SIG-M5 treated with dmso at 0.1 percent for 504 hours (cell line): ENCODE results near the gene RETREG1.
"Not testable (repeated sequence)": the region's sequence is repeated elsewhere in the genome, so short reads cannot be mapped to it uniquely, and the experiment has no call there.

Experiments
- DNase-seq: peaks from one replicate; lab custom pipeline; 2025; ENCODE audit not compliant: unreplicated experiment; lab: John Stamatoyannopoulos, UW

Gene RETREG1

DNA sequence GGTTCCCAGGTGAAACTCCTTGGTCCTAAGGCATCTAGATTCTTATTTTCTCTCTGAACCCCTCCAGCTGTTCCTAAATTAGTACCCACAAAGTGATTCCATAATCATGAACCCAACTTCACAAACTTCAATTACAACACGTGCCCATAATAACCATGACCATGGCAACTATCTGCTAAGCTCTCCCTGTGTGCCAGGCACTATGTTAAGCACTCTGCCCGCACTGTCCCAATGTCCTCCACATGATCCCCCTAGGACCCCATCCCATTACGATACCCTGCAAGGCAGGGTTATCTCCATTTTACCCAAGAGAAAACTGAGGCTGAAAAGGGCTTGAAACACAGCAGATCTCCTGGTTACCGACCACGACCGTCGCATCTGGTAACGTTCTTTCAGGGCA is 125.9 kb downstream of the RETREG1 start:
- DNase-seq, result no peak

GRCh38 chr5:16489322-16489791 is 127.4 kb downstream of the RETREG1 start:
- DNase-seq, result peak; percentile 58

- no peak for DNase-seq
Measured at GRCh38 chr5:16487456-16487855, 129.3 kb downstream of the RETREG1 start.

GRCh38 chr5:16486711-16487111 is 130.1 kb downstream of the RETREG1 start:
- DNase-seq, result no peak

DNA sequence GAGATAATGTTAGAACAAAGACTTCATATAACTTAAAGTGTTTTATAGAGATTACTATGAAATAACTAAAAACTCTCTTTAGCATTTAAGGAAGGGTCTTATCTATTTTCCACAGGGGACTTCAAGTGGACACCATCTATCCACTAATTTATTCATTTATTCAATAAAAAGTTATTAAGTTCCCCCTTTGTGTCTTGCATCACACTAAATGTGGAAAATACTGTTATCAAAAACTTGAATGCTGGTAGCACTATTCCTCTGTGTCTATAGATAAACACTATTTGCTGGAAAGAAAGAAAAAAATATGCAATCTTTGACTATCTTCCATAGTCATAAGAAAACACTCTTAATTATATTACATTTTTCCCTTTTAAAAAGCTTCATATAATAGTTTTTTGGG is 131.1 kb downstream of the RETREG1 start:
- no peak for DNase-seq

GRCh38 chr5:16484081-16484480 is 132.7 kb downstream of the RETREG1 start:
- DNase-seq, result no peak

GRCh38 chr5:16483361-16483760 is 133.4 kb downstream of the RETREG1 start:
- DNase-seq, result no peak

GRCh38 chr5:16482891-16483290 is 133.9 kb downstream of the RETREG1 start:
- DNase-seq, result no peak

- DNase-seq, result no peak
Measured at GRCh38 chr5:16480821-16481538, 135.8 kb downstream of the RETREG1 start.

GRCh38 chr5:16480144-16480543 is 136.7 kb downstream of the RETREG1 start:
- DNase-seq, result no peak

- DNase-seq, result no peak
Measured at GRCh38 chr5:16477541-16477940, 139.3 kb downstream of the RETREG1 start.

DNA sequence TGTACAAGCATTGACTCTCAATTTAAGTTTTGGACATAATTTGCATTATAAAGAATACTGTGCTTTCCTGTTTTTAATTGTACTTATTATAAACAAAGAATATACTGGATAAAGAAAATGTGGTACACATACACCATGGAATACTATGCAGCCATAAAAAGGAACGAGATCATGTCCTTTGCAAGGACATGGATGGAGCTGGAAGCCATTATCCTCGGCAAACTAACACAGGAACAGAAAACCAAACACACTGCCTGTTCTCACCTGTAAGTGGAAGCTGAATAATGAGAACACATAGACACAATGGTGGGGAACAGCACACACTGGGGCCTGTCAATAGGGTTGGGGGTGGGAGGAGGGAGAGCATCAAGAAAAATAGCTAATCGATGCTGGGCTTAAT is 140.4 kb downstream of the RETREG1 start:
- DNase-seq, result not testable (repeated sequence)

DNA sequence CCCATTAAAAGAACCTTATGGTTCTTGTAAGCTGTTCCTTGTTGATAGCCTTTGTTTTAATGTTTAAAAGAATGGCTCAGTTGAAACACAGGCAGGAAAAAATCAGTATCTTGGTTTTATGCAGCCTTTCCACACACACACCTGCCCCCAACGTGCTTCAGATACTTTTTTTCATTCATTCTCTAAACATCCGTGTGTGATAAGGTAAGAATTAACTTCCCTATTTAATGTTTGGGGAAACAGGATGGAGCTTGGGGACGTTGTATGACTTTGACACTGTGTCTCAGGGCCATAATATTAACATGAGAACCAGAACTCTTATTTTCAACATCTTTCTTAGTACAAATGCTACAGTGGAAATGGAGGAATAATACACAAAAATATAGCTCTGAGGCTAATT is 145.4 kb downstream of the RETREG1 start:
- DNase-seq, result no peak

DNA sequence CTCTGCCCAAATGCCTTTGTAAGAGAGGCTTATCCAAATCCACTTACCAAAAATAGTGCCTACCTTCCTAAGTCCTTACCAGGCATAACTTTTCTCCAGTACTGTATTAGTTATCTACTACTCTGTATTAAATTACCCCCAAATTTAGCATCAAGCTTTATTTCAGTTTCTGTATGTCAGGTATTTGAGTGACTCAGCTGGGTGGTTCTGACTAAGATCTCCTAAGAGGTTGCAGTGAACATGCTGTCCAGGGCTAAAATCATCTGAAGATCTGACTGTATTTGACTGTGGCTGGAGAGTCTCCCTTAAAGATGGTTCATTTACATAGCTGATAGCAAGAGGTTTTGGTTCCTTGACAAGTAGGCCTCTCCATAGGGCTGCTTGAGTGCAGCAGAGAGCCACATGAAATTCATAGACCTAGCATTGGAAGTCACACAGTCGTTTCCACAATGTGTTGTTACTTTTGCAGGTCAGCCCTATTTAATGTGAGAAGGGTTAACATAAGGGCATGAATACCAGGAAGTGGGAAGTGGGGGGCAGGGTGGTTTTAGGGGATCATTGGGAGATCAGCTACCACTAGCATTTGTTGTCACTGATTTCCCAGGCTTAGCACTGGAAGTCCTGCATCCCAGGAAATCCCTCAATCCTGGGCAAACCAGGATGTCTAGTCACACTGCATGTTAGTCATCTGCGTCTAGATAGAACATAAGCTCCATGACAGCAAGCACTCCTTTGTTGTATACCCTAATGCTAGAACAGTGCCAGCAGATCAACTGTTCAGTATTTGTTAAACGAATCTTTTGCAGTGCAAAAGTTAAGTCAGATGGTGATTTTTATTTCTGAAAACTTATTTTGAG is 149.2 kb downstream of the RETREG1 start:
- no peak for DNase-seq

- DNase-seq, result peak; percentile 91
Measured at GRCh38 chr5:16465544-16466432, 151.0 kb downstream of the RETREG1 start, which contains the start of gene ZNF622. TSS of gene ZNF622 (minus strand) at chr5:16465800. CDS start at chr5:16465665, 135 bp downstream.

- peak; percentile 52 for DNase-seq
Measured at GRCh38 chr5:16464664-16465543, 151.9 kb downstream of the RETREG1 start.

- DNase-seq, result no peak
Measured at GRCh38 chr5:16464231-16464630, 152.6 kb downstream of the RETREG1 start.

GRCh38 chr5:16461782-16462181 is 155.0 kb downstream of the RETREG1 start:
- no peak for DNase-seq

- DNase-seq, result no peak
Measured at GRCh38 chr5:16461026-16461425, 155.8 kb downstream of the RETREG1 start.

GRCh38 chr5:16459451-16459850 is 157.3 kb downstream of the RETREG1 start:
- DNase-seq, result no peak
